Astrocyte (in vitro differentiated cells and primary cell): ENCODE data around the gene MLLT1. TPM values are rescaled to one million over a fixed set of nuclear protein-coding genes. Genes with fewer than 3 reads are reported as not detected.

Experiments
- DNase-seq: peaks from one replicate; pipeline ENCODE4 v3.0.0-alpha.2; 2010; ENCODE audit warnings: low read depth
- FAIRE-seq: peaks from 2 replicates; lab custom pipeline; 2011; peaks lifted over from hg19 to GRCh38; lab: Jason Lieb, UNC
- H2AFZ ChIP-seq: 2 replicates; pipeline ENCODE4 v1.6.0; 2012; ENCODE audit warnings: low read depth, low read length, inconsistent platforms
- H3K27ac ChIP-seq: 2 replicates; pipeline ENCODE4 v1.5.1; 2011; ENCODE audit warnings: low read depth, low read length, inconsistent platforms
- H3K27me3 ChIP-seq: 2 replicates; pipeline ENCODE4 v1.6.0; 2011; ENCODE audit warnings: low read length, inconsistent platforms; ENCODE audit not compliant: insufficient read depth
- H3K36me3 ChIP-seq: 2 replicates; pipeline ENCODE4 v1.5.1; 2011; ENCODE audit warnings: low read length, inconsistent platforms; ENCODE audit not compliant: insufficient read depth
- H3K4me1 ChIP-seq: 2 replicates; pipeline ENCODE4 v1.5.1; 2011; ENCODE audit warnings: low read length, inconsistent platforms; ENCODE audit not compliant: insufficient read depth
- H3K4me2 ChIP-seq: 2 replicates; pipeline ENCODE4 v1.6.0; 2012; ENCODE audit warnings: low read length, inconsistent platforms
- H3K4me3 ChIP-seq: 2 replicates; pipeline ENCODE4 v1.5.1; 2011; ENCODE audit warnings: low read depth, mild to moderate bottlenecking, low read length, inconsistent platforms; ENCODE audit not compliant: insufficient read depth
- H3K79me2 ChIP-seq: 2 replicates; pipeline ENCODE4 v1.6.0; 2012; ENCODE audit warnings: mild to moderate bottlenecking, low read length, inconsistent platforms; ENCODE audit not compliant: insufficient read depth
- H3K9ac ChIP-seq: 2 replicates; pipeline ENCODE4 v1.6.0; 2012; ENCODE audit warnings: mild to moderate bottlenecking, low read length, inconsistent platforms
- H3K9me3 ChIP-seq: 2 replicates; pipeline ENCODE4 v1.5.1; 2012; ENCODE audit warnings: low read depth, mild to moderate bottlenecking, low read length, inconsistent platforms; ENCODE audit not compliant: insufficient read depth
- H4K20me1 ChIP-seq: 2 replicates; pipeline ENCODE4 v1.6.0; 2012; ENCODE audit warnings: low read length, inconsistent platforms; ENCODE audit not compliant: insufficient read depth
- H3K27ac Mint-ChIP-seq: one replicate; pipeline ENCODE4 v1.8.0; 2021; ENCODE audit warnings: mild to moderate bottlenecking, mixed read lengths; ENCODE audit not compliant: unreplicated experiment
- H3K27me3 Mint-ChIP-seq: one replicate; pipeline ENCODE4 v1.8.0; 2021; ENCODE audit warnings: low read depth, mixed read lengths; ENCODE audit not compliant: unreplicated experiment
- H3K36me3 Mint-ChIP-seq: one replicate; pipeline ENCODE4 v1.8.0; 2021; ENCODE audit warnings: low read depth, mixed read lengths; ENCODE audit not compliant: unreplicated experiment
- H3K4me1 Mint-ChIP-seq: one replicate; pipeline ENCODE4 v1.8.0; 2021; ENCODE audit warnings: low read depth, mixed read lengths; ENCODE audit not compliant: unreplicated experiment
- H3K4me3 Mint-ChIP-seq: one replicate; pipeline ENCODE4 v1.8.0; 2021; ENCODE audit warnings: mild to moderate bottlenecking, moderate library complexity, mixed read lengths; ENCODE audit not compliant: unreplicated experiment
- H3K9me3 Mint-ChIP-seq: one replicate; pipeline ENCODE4 v1.8.0; 2021; ENCODE audit warnings: mild to moderate bottlenecking, mixed read lengths; ENCODE audit not compliant: unreplicated experiment
- EZH2 ChIP-seq: IDR thresholded peaks from 2 replicates; pipeline ENCODE4 v1.6.1; 2012; ENCODE audit warnings: mild to moderate bottlenecking, low read length, inconsistent platforms; ENCODE audit not compliant: insufficient read depth
- total RNA-seq: library from RNA; stranded (reverse); gene quantifications from 2 replicates; pipeline ENCODE4 v1.2.1, GENCODE V29; 2021
- TF ChIP-seq, protein P1 (sequence below): IDR thresholded peaks from 2 replicates; pipeline ENCODE4 v1.5.1; 2011; ENCODE audit warnings: low read depth, mild to moderate bottlenecking, inconsistent platforms, low read length, moderate library complexity; ENCODE audit not compliant: insufficient read depth

The MLLT1 gene
- total RNA-seq, 1 donor from 2014 or later: 46.0 TPM

DNA sequence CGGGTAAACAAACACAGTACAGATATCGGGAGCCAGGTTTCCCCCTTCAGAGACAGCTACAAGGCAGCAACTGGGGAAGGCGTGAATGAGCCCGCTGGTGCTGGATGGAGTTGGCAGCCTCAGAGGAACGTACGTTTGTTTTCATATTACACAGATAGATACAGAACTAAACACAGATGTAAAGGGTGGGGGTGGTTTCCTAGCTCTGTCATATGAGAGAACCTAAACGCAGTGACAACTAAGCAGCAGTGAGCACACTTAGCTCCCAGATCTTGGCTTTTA lies 32.8 kb downstream of the MLLT1 start:
- peak; percentile 45 for FAIRE-seq
- Mint-ChIP-seq H3K27me3 (no peaks in the 10 kb centered on the region), H3K27ac (no peak overlapping the region), H3K9me3 (no peaks in the 10 kb centered on the region), H3K4me1 (peaks cover 17% of the 10 kb centered on the region), H3K36me3 (peaks cover 11% of the 10 kb centered on the region), H3K4me3 (no peak overlapping the region)
- Histone ChIP-seq H3K36me3 (no peaks in the 10 kb centered on the region), H3K4me2 (no peak overlapping the region), H3K9me3 (no peaks in the 10 kb centered on the region), H3K79me2 (peaks cover 88% of the 10 kb centered on the region), H3K27ac (no peak overlapping the region), H3K9ac (no peak overlapping the region), H3K4me3 (no peak overlapping the region), H2AFZ (no peak overlapping the region), H3K4me1 (peaks cover 46% of the 10 kb centered on the region), H4K20me1 (peaks cover 86% of the 10 kb centered on the region), H3K27me3 (no peaks in the 10 kb centered on the region)
- no peak for TF ChIP-seq EZH2
- TF ChIP-seq, protein P1, sequence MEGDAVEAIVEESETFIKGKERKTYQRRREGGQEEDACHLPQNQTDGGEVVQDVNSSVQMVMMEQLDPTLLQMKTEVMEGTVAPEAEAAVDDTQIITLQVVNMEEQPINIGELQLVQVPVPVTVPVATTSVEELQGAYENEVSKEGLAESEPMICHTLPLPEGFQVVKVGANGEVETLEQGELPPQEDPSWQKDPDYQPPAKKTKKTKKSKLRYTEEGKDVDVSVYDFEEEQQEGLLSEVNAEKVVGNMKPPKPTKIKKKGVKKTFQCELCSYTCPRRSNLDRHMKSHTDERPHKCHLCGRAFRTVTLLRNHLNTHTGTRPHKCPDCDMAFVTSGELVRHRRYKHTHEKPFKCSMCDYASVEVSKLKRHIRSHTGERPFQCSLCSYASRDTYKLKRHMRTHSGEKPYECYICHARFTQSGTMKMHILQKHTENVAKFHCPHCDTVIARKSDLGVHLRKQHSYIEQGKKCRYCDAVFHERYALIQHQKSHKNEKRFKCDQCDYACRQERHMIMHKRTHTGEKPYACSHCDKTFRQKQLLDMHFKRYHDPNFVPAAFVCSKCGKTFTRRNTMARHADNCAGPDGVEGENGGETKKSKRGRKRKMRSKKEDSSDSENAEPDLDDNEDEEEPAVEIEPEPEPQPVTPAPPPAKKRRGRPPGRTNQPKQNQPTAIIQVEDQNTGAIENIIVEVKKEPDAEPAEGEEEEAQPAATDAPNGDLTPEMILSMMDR: no peak
- DNase-seq: no peak

DNA sequence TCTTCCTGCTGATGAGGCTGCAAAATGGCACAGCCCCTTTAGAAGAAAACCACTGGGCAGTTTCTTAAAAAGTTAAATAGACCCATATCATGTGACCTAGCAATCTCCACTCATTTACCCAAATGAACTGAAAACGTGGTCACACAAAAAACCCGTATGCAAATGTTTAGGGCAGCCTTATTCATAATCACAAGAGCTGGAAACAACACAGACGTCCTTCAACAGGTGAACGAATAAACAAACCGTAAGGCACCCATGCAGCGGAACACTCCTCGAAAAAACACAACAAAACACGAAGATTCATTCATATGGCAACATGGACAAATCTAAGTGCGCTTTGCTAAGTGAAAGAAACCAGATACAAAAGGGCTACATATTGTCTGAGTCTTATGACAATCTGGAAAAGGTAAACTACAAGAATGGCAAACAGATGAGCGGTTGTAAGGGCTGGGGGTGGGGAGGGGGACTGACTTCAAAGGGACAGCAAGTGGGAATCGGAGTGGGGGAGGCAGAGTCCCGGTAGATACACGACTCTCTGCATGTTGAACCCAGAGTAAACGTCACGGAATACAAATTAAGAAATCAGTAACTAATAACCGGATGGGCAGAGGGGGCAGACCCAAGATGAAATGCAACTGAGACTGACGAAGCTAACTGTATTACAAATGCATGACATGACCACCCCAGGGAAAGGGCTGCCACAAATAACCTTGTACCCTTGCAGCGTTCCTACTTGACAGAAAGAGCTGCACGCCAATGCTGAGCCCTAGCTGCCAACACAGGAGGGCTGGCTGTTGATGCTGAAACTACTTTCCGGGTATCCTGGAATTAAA lies 33.4 kb downstream of the MLLT1 start:
- H3K9me3 Mint-ChIP-seq: no peaks in the 10 kb centered on the region
- peaks cover 11% of the 10 kb centered on the region for H3K36me3 Mint-ChIP-seq
- no peak for DNase-seq
- no peak for FAIRE-seq
- no peak overlapping the region for H2AFZ ChIP-seq
- no peaks in the 10 kb centered on the region for H3K36me3 ChIP-seq
- no peak overlapping the region for H3K27ac ChIP-seq
- H3K27me3 Mint-ChIP-seq: no peaks in the 10 kb centered on the region
- H3K4me3 Mint-ChIP-seq: no peak overlapping the region
- TF ChIP-seq, protein P1: no peak
- no peak for TF ChIP-seq EZH2
- no peaks in the 10 kb centered on the region for H3K27me3 ChIP-seq
- H3K4me2 ChIP-seq: no peak overlapping the region
- peaks cover 86% of the 10 kb centered on the region for H4K20me1 ChIP-seq
- H3K27ac Mint-ChIP-seq: no peak overlapping the region
- H3K4me1 ChIP-seq: peaks cover 49% of the 10 kb centered on the region
- no peak overlapping the region for H3K9ac ChIP-seq
- H3K4me1 Mint-ChIP-seq: peaks cover 17% of the 10 kb centered on the region
- peaks cover 88% of the 10 kb centered on the region for H3K79me2 ChIP-seq
- no peaks in the 10 kb centered on the region for H3K9me3 ChIP-seq
- no peak overlapping the region for H3K4me3 ChIP-seq

DNA sequence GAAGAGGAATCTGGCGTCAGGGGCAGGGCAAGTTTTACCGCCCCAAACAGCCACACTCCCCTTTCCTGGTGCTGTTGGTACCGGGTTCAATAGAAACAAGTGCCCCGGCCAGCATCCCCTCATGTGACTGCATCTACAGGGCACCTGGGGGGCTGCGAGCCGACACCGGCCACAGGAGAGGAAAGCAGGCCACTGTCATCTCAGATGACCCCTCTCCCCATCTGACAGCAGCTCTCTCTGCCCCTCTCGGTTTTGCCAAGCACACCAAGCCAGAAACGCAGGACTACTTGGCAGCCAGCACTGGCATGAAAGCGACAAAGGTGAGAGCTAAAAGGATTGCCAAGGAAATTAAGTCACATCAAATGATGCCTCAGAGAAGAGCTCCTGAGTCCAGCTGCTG lies 37.1 kb downstream of the MLLT1 start:
- no peak for TF ChIP-seq EZH2
- TF ChIP-seq, protein P1: no peak
- Mint-ChIP-seq H3K9me3 (no peaks in the 10 kb centered on the region), H3K27me3 (no peaks in the 10 kb centered on the region), H3K36me3 (peaks cover 11% of the 10 kb centered on the region), H3K4me3 (no peak overlapping the region), H3K4me1 (peaks cover 22% of the 10 kb centered on the region), H3K27ac (no peak overlapping the region)
- no peaks in the 10 kb centered on the region for H3K9me3 ChIP-seq
- no peaks in the 10 kb centered on the region for H3K27me3 ChIP-seq
- H3K36me3 ChIP-seq: no peaks in the 10 kb centered on the region
- peaks cover 40% of the 10 kb centered on the region for H3K4me1 ChIP-seq
- H3K4me2 ChIP-seq: no peak overlapping the region
- no peak overlapping the region for H3K4me3 ChIP-seq
- peaks cover 96% of the 10 kb centered on the region for H3K79me2 ChIP-seq
- FAIRE-seq: no peak
- DNase-seq: no peak
- no peak overlapping the region for H3K27ac ChIP-seq
- H3K9ac ChIP-seq: no peak overlapping the region
- peaks cover 89% of the 10 kb centered on the region for H4K20me1 ChIP-seq
- H2AFZ ChIP-seq: no peak overlapping the region
